Activated B cell treated with CpG ODN at 0.5 μM for 24 hours (primary cell): ENCODE results near the gene KCNQ2. TPM values are rescaled to one million over a fixed set of nuclear protein-coding genes. Genes with fewer than 3 reads are reported as not detected.

ENCODE experiments used
- ATAC-seq: fragments of 200-7000 bp; cut with Tn5 transposase; one replicate; pipeline ENCODE4 v1.10.0; 2021; ENCODE audit warnings: low read depth, mild to moderate bottlenecking, moderate library complexity
- CTCF ChIA-PET: fragments of 350-600 bp; sonication (Branson Sonifier 250); formaldehyde crosslinking; loops from one replicate; lab custom pipeline; 2021; ENCODE audit warnings: antibody characterized with exemption; lab: Charles Lee
- POLR2A ChIA-PET: fragments of 350-600 bp; sonication (Branson Sonifier 250); formaldehyde crosslinking; loops from one replicate; lab custom pipeline; 2021; ENCODE audit warnings: antibody characterized with exemption; lab: Charles Lee
- DNase-seq: peaks from one replicate; pipeline ENCODE4 v3.0.0; 2022
- H3K27ac Mint-ChIP-seq: one replicate; pipeline ENCODE4 v1.8.0; 2020; ENCODE audit warnings: mixed read lengths
- H3K27me3 Mint-ChIP-seq: one replicate; pipeline ENCODE4 v1.8.0; 2021; ENCODE audit warnings: mixed read lengths
- H3K36me3 Mint-ChIP-seq: one replicate; pipeline ENCODE4 v1.8.0; 2021; ENCODE audit warnings: low read depth, mixed read lengths
- H3K4me1 Mint-ChIP-seq: one replicate; pipeline ENCODE4 v1.8.0; 2021; ENCODE audit warnings: mixed read lengths
- H3K4me3 Mint-ChIP-seq: one replicate; pipeline ENCODE4 v1.8.0; 2020; ENCODE audit warnings: mild to moderate bottlenecking, mixed read lengths
- H3K9me3 Mint-ChIP-seq: one replicate; pipeline ENCODE4 v1.8.0; 2020; ENCODE audit warnings: mixed read lengths
- CTCF ChIP-seq: fragments of 200-600 bp; IDR thresholded peaks from one replicate; pipeline ENCODE4 v1.8.0; 2022; ENCODE audit warnings: antibody characterized with exemption, mild to moderate bottlenecking
- intact Hi-C: fragments of 100-400 bp; cut with micrococcal nuclease; formaldehyde crosslinking; loops from one replicate; pipeline ENCODE4 v1.15.1; 2024
- total RNA-seq: library from RNA; stranded (reverse); gene quantifications from 2 replicates; pipeline ENCODE4 v1.2.3, GENCODE V29; 2022

Gene KCNQ2
- total RNA-seq, 1 donor from 2014 or later, result not detected

- intact Hi-C loops, result no loop called here
- ATAC-seq, result no peak
- Mint-ChIP-seq H3K9me3 (no peaks in the 10 kb centered on the region), H3K36me3 (no peaks in the 10 kb centered on the region), H3K4me3 (no peak overlapping the region), H3K4me1 (peaks cover 11% of the 10 kb centered on the region), H3K27me3 (peaks cover 42% of the 10 kb centered on the region), H3K27ac (no peak overlapping the region)
- no peak for DNase-seq
- no peak for TF ChIP-seq CTCF
- ChIA-PET CTCF (no interaction called here), POLR2A (no interaction called here)
Observed at GRCh38 chr20:63478346-63479302, 6.2 kb upstream of the KCNQ2 start.

GRCh38 chr20:63477944-63478343, 5.5 kb upstream of the KCNQ2 start:
- no peaks in the 10 kb centered on the region for H3K36me3 Mint-ChIP-seq
- DNase-seq (no peak), ATAC-seq (no peak)
- POLR2A ChIA-PET, result no interaction called here
- H3K4me1 Mint-ChIP-seq, result peaks cover 11% of the 10 kb centered on the region
- no peak for TF ChIP-seq CTCF
- CTCF ChIA-PET, result no interaction called here
- peaks cover 41% of the 10 kb centered on the region for H3K27me3 Mint-ChIP-seq
- H3K9me3 Mint-ChIP-seq, result no peaks in the 10 kb centered on the region
- H3K4me3 Mint-ChIP-seq, result no peak overlapping the region
- intact Hi-C loops, result no loop called here
- no peak overlapping the region for H3K27ac Mint-ChIP-seq

- Mint-ChIP-seq H3K4me1 (peaks cover 11% of the 10 kb centered on the region), H3K27me3 (peaks cover 35% of the 10 kb centered on the region), H3K27ac (no peak overlapping the region), H3K4me3 (no peak overlapping the region), H3K9me3 (no peaks in the 10 kb centered on the region), H3K36me3 (no peaks in the 10 kb centered on the region)
- DNase-seq (no peak), ATAC-seq (no peak)
- TF ChIP-seq CTCF, result no peak
- ChIA-PET POLR2A (no interaction called here), CTCF (no interaction called here)
- intact Hi-C loops, result no loop called here
Observed at GRCh38 chr20:63477061-63477616, 4.7 kb upstream of the KCNQ2 start.

- H3K27me3 Mint-ChIP-seq, result peaks cover 39% of the 10 kb centered on the region
- ATAC-seq (no peak), DNase-seq (no peak)
- no peak overlapping the region for H3K4me3 Mint-ChIP-seq
- CTCF ChIA-PET, result no interaction called here
- H3K4me1 Mint-ChIP-seq, result peaks cover 11% of the 10 kb centered on the region
- intact Hi-C loops, result no loop called here
- POLR2A ChIA-PET, result no interaction called here
- no peaks in the 10 kb centered on the region for H3K9me3 Mint-ChIP-seq
- H3K27ac Mint-ChIP-seq, result no peak overlapping the region
- no peaks in the 10 kb centered on the region for H3K36me3 Mint-ChIP-seq
- TF ChIP-seq CTCF, result no peak
Observed at GRCh38 chr20:63475209-63475608, 2.8 kb upstream of the KCNQ2 start.
